Muscle of back (tissue), 11 donors: ENCODE measurements around the gene PPM1B. TPM values are rescaled to one million over a fixed set of nuclear protein-coding genes. Genes with fewer than 3 reads are reported as not detected.
"Not testable (repeated sequence)": the region's sequence is repeated elsewhere in the genome, so short reads cannot be mapped to it uniquely, and the experiment has no call there.

Experiments used
- DNase-seq, 3 donors: peaks; one replicate each; pipeline versions ENCODE4 v3.0.0 to v3.0.0-alpha.2; 2013
- polyA plus RNA-seq, 10 donors: library from polyadenylated mRNA; unstranded; fragments of 120-200 nt; gene quantifications; one replicate each; pipeline ENCODE4 v1.2.1, GENCODE V29; 2013; ENCODE audit not compliant: insufficient read length in 10 of 10

Gene PPM1B
- polyA plus RNA-seq, 10 donors = 28.1 to 40.6 (median 32.8) TPM

- DNase-seq = no peak
Observed at GRCh38 chr2:44247924-44248323, 79.2 kb downstream of the PPM1B start.

- not testable (repeated sequence) for DNase-seq
Observed at GRCh38 chr2:44249269-44249668, 80.6 kb downstream of the PPM1B start.

GRCh38 chr2:44250376-44250775, 81.7 kb downstream of the PPM1B start:
- no peak for DNase-seq

- DNase-seq = no peak
Observed at GRCh38 chr2:44254023-44254422, 85.3 kb downstream of the PPM1B start.

- DNase-seq = not testable (repeated sequence)
Observed at GRCh38 chr2:44255704-44256103, 87.0 kb downstream of the PPM1B start.

- DNase-seq = not testable (repeated sequence)
Observed at GRCh38 chr2:44257802-44258201, 89.1 kb downstream of the PPM1B start.

GRCh38 chr2:44267269-44267795, 98.7 kb downstream of the PPM1B start:
- no peak for DNase-seq

- peak in 1 of 3 donors; percentile 22 for DNase-seq
Observed at GRCh38 chr2:44267796-44268648, 99.3 kb downstream of the PPM1B start.

- no peak for DNase-seq
Observed at GRCh38 chr2:44269831-44270230, 101.2 kb downstream of the PPM1B start.

GRCh38 chr2:44271296-44271695, 102.6 kb downstream of the PPM1B start:
- no peak for DNase-seq

GRCh38 chr2:44273076-44273475, 104.4 kb downstream of the PPM1B start:
- no peak for DNase-seq

- no peak for DNase-seq
Observed at GRCh38 chr2:44273596-44273995, 104.9 kb downstream of the PPM1B start.

- no peak for DNase-seq
Observed at GRCh38 chr2:44275927-44276303, 107.2 kb downstream of the PPM1B start.

GRCh38 chr2:44277541-44277940, 108.9 kb downstream of the PPM1B start:
- no peak for DNase-seq

GRCh38 chr2:44280869-44281268, 112.2 kb downstream of the PPM1B start:
- no peak for DNase-seq

Other genes starting within 250 kb of the PPM1B start
- gene LRPPRC, start 172.9 kb upstream of the PPM1B start, polyA plus RNA-seq = 100 to 1,000 TPM in 1 of 10 donors, 10 to 100 TPM in 9; 60.1 to 100 (median 77.8) TPM
- gene SLC3A1, start 106.6 kb downstream of the PPM1B start, polyA plus RNA-seq = 1 to 10 TPM in 4 of 10 donors, under 1 TPM in 6; 0.37 to 2.3 (median 0.72) TPM
- gene PREPL, start 192.6 kb downstream of the PPM1B start, polyA plus RNA-seq = 100 to 1,000 TPM in 9 of 10 donors, 10 to 100 TPM in 1; 95.4 to 207 (median 150) TPM
- 1 to 10 TPM; 3.5 to 8.9 (median 5.9) TPM for gene CAMKMT, start 193.1 kb downstream of the PPM1B start, polyA plus RNA-seq